HepG2 (cell line): ENCODE measurements around the gene MMS19. TPM values are rescaled to one million over a fixed set of nuclear protein-coding genes. Genes with fewer than 3 reads are reported as not detected.

Experiments used
- ARID3A ChIP-seq: IDR thresholded peaks from 2 replicates; pipeline ENCODE4 v1.6.1; 2012; ENCODE audit warnings: low read depth, low read length, improper control_type of control experiment
- ARID5B ChIP-seq: IDR thresholded peaks from 2 replicates; pipeline ENCODE4 v1.4.0; 2020; ENCODE audit warnings: mild to moderate bottlenecking, missing genetic modification reagents
- FOXA3 ChIP-seq: IDR thresholded peaks from 2 replicates; pipeline ENCODE4 v1.6.1; 2016; ENCODE audit warnings: missing genetic modification reagents, missing compliant biosample characterization
- FOXP4 ChIP-seq: sonication (generic); formaldehyde crosslinking; IDR thresholded peaks from 2 replicates; pipeline ENCODE4 v1.4.0; 2020; ENCODE audit warnings: missing genetic modification reagents
- GABPA ChIP-seq, 2 experiments: IDR thresholded peaks; 2 replicates each; pipeline ENCODE4 v1.6.1; 2011 to 2016; ENCODE audit warnings: low read depth in 2 of 2, low read length in 1 of 2, missing biosample characterization in 1 of 2, missing genetic modification characterization in 1 of 2
- GATAD2A ChIP-seq: IDR thresholded peaks from 2 replicates; pipeline ENCODE4 v1.6.1; 2016
- GFI1 ChIP-seq: sonication (generic); formaldehyde crosslinking; IDR thresholded peaks from 2 replicates; pipeline ENCODE4 v1.5.0; 2020; ENCODE audit warnings: missing genetic modification reagents, mild to moderate bottlenecking, borderline replicate concordance
- HDAC2 ChIP-seq: sonication (generic); formaldehyde crosslinking; IDR thresholded peaks from 2 replicates; pipeline ENCODE4 v1.4.0; 2020; ENCODE audit warnings: missing genetic modification reagents
- MIXL1 ChIP-seq: IDR thresholded peaks from 2 replicates; pipeline ENCODE4 v1.6.1; 2016
- NCOA2 ChIP-seq: sonication (generic); formaldehyde crosslinking; IDR thresholded peaks from 2 replicates; pipeline ENCODE4 v1.8.0; 2022; ENCODE audit warnings: inconsistent platforms
- PAXIP1 ChIP-seq: sonication (generic); formaldehyde crosslinking; conservative IDR thresholded peaks from 2 replicates; pipeline ENCODE4 v1.4.0; 2020; ENCODE audit warnings: mild to moderate bottlenecking, missing genetic modification reagents, moderate library complexity
- RBFOX2 ChIP-seq: fragments of 200-400 bp; formaldehyde crosslinking; IDR thresholded peaks from 2 replicates; pipeline ENCODE4 v1.6.1; 2017; ENCODE audit warnings: low read depth, mild to moderate bottlenecking, low read length
- RCOR2 ChIP-seq: IDR thresholded peaks from 2 replicates; pipeline ENCODE4 v1.6.1; 2016; ENCODE audit warnings: missing biosample characterization, missing genetic modification reagents
- SALL1 ChIP-seq: sonication (generic); formaldehyde crosslinking; IDR thresholded peaks from 2 replicates; pipeline ENCODE4 v1.8.0; 2022; ENCODE audit warnings: mild to moderate bottlenecking, missing genetic modification reagents
- TMF1 ChIP-seq: sonication (generic); formaldehyde crosslinking; IDR thresholded peaks from 2 replicates; pipeline ENCODE4 v1.8.1; 2022; ENCODE audit warnings: low read depth, missing genetic modification reagents
- ZBTB37 ChIP-seq: sonication (generic); formaldehyde crosslinking; IDR thresholded peaks from 2 replicates; pipeline ENCODE4 v1.4.0; 2020; ENCODE audit warnings: mild to moderate bottlenecking, missing genetic modification reagents
- ZNF24 ChIP-seq: fragments of 450-650 bp; IDR thresholded peaks from 2 replicates; pipeline ENCODE4 v1.6.1; 2017; ENCODE audit warnings: antibody characterized with exemption, mild to moderate bottlenecking
- ZNF256 ChIP-seq: sonication (generic); formaldehyde crosslinking; conservative IDR thresholded peaks from 2 replicates; pipeline ENCODE4 v1.4.0; 2020; ENCODE audit warnings: missing genetic modification reagents
- polyA plus RNA-seq, 8 experiments: library from polyadenylated mRNA; depleted of rRNA in 3 of 8; stranded (reverse) in 7 of 8; unstranded in 1 of 8; fragments of >200 nt; fragmentation: Illumina TruSeq in 4 of 8; extraction: Trizol in 4 of 8; gene quantifications; 2 replicates each; pipeline versions ENCODE4 v1.2.1 to v1.2.3, GENCODE V29; 2011 to 2016; ENCODE audit warnings: low read depth in 4 of 8, missing spikeins in 1 of 8, mixed read lengths in 1 of 8; ENCODE audit not compliant: insufficient read depth in 1 of 8
- total RNA-seq, 5 experiments: library from RNA; depleted of rRNA; stranded (reverse); fragments of >200 nt; fragmentation: Illumina TruSeq; extraction: Trizol; gene quantifications; 2 replicates each; pipeline ENCODE4 v1.2.3, GENCODE V29; 2016; ENCODE audit warnings: low read depth in 1 of 5

Gene MMS19
- total and polyA plus RNA-seq, 2 of the 13 experiments (the other 11 are each of a cell fraction or from before 2014, with no cell fraction given), result 76.4 to 107 TPM

GRCh38 chr10:97525683-97526110 lies 27.5 kb upstream of the MMS19 start (continued):
- TF ChIP-seq PAXIP1 (CRISPR knock-in tag) (peak; percentile 56), MIXL1 (CRISPR knock-in tag) (0 out of 2 replicates have a peak, but pooled peaks have one; percentile 20), ZNF256 (CRISPR knock-in tag) (no peak), ARID3A (peak; percentile 82), HDAC2 (CRISPR knock-in tag) (0 out of 2 replicates have a peak, but pooled peaks have one; percentile 32), FOXP4 (CRISPR knock-in tag) (0 out of 2 replicates have a peak, but pooled peaks have one; percentile 31), TMF1 (CRISPR knock-in tag) (no peak), NCOA2 (CRISPR knock-in tag) (peak; percentile 44; the same call in 1 of the 2 replicates), FOXA3 (peak; percentile 64), GATAD2A (peak; percentile 58; the same call in 1 of the 2 replicates), GABPA (IDR thresholded peaks at IDR 0.05; ENCODE audit: low read depth, low read length) (no peak), GABPA (CRISPR knock-in tag; IDR thresholded peaks at IDR 0.05; ENCODE audit: low read depth) (no peak), ZNF24 (peak; percentile 71), ZBTB37 (no peak), RCOR2 (CRISPR knock-in tag) (0 out of 2 replicates have a peak, but pooled peaks have one; percentile 52), GFI1 (peak; percentile 34; the same call in 1 of the 2 replicates), SALL1 (CRISPR knock-in tag) (peak; percentile 19; the same call in 1 of the 2 replicates), RBFOX2 (no peak), ARID5B (CRISPR knock-in tag) (peak; percentile 70)
